Stimulated activated CD4-positive, alpha-beta T cell treated with anti-CD3 and anti-CD28 coated beads, Interleukin-12 subunit alpha, Interleukin-12 subunit beta, amount 100 ng/mL, for 48 hours (primary cell): ENCODE data around the gene SYMPK.

Source experiments
- DNase-seq, 3 donors: peaks; one replicate each; pipeline ENCODE4 v3.0.0-alpha.2; 2020; ENCODE audit warnings: low read depth in 2 of 3, low spot score in 1 of 3

The SYMPK gene

GRCh38 chr19:45886427-45887199 is 23.7 kb upstream of the SYMPK start:
- peak; percentile 80 to 87 (median 86) for DNase-seq

- DNase-seq, result peak; percentile 76 to 83 (median 78)
Observed at GRCh38 chr19:45885556-45886426, 22.8 kb upstream of the SYMPK start, which contains the start of gene IRF2BP1. Gene IRF2BP1 (minus strand): TSS chr19:45886141. CDS start chr19:45885774, 367 bp downstream.

GRCh38 chr19:45884682-45885555 is 22.0 kb upstream of the SYMPK start:
- no peak for DNase-seq

GRCh38 chr19:45883881-45884681 is 21.1 kb upstream of the SYMPK start:
- DNase-seq, result no peak

- DNase-seq, result no peak
Observed at GRCh38 chr19:45883586-45883880, 20.6 kb upstream of the SYMPK start.

- DNase-seq, result peak; percentile 69 to 85 (median 81)
Observed at GRCh38 chr19:45882652-45883585, 20.0 kb upstream of the SYMPK start.

- no peak for DNase-seq
Observed at GRCh38 chr19:45881909-45882528, 19.1 kb upstream of the SYMPK start.

GRCh38 chr19:45881082-45881908 is 18.3 kb upstream of the SYMPK start:
- DNase-seq, result no peak

GRCh38 chr19:45879971-45880370 is 17.0 kb upstream of the SYMPK start:
- no peak for DNase-seq

- DNase-seq, result no peak
Observed at GRCh38 chr19:45879055-45879454, 16.1 kb upstream of the SYMPK start.

GRCh38 chr19:45878043-45878794 is 15.3 kb upstream of the SYMPK start:
- no peak for DNase-seq

- no peak for DNase-seq
Observed at GRCh38 chr19:45876411-45877197, 13.7 kb upstream of the SYMPK start.

GRCh38 chr19:45876161-45876410 is 13.1 kb upstream of the SYMPK start:
- DNase-seq, result peak in 1 of 3 donors; percentile 36

GRCh38 chr19:45874620-45874966 is 11.6 kb upstream of the SYMPK start:
- DNase-seq, result no peak

- no peak for DNase-seq
Observed at GRCh38 chr19:45873219-45873772, 10.3 kb upstream of the SYMPK start.

- no peak for DNase-seq
Observed at GRCh38 chr19:45872095-45872919, 9.4 kb upstream of the SYMPK start.
